Naive thymus-derived CD4-positive, alpha-beta T cell (primary cell): ENCODE data around the gene WNT5A. TPM values are rescaled to one million over a fixed set of nuclear protein-coding genes. Genes with fewer than 3 reads are reported as not detected.

Source experiments
- ATAC-seq: fragments of 150-1000 bp; cut with Tn5 transposase; 2 replicates; pipeline ENCODE4 v1.10.0; 2021; ENCODE audit warnings: mild to moderate bottlenecking, moderate library complexity
- CTCF ChIA-PET: fragments of 350-600 bp; sonication (Branson Sonifier 250); formaldehyde crosslinking; loops from one replicate; lab custom pipeline; 2021; ENCODE audit warnings: antibody characterized with exemption; lab: Charles Lee
- POLR2A ChIA-PET: fragments of 350-600 bp; sonication (Branson Sonifier 250); formaldehyde crosslinking; loops from one replicate; lab custom pipeline; 2021; ENCODE audit warnings: antibody characterized with exemption, inconsistent platforms; lab: Charles Lee
- DNase-seq, 9 donors: peaks; one replicate each; pipeline versions ENCODE4 v3.0.0 to v3.0.0-alpha.2; 2020 to 2022; ENCODE audit warnings: mixed read lengths in 1 of 9
- H3K27ac ChIP-seq: one replicate; pipeline ENCODE4 v1.7.0; 2013; ENCODE audit warnings: mild to moderate bottlenecking, low read depth, low read length, moderate library complexity
- H3K27me3 ChIP-seq, 2 donors: one replicate each; pipeline ENCODE4 v1.7.0; 2013; ENCODE audit warnings: low read length in 2 of 2, mild to moderate bottlenecking in 2 of 2, moderate library complexity in 2 of 2; ENCODE audit not compliant: control insufficient read depth in 2 of 2, insufficient read depth in 2 of 2
- H3K36me3 ChIP-seq, 3 experiments: 1 replicate in 2 of 3; 2 replicates in 1 of 3; pipeline ENCODE4 v1.7.0; 2013; ENCODE audit warnings: low read length in 3 of 3, mild to moderate bottlenecking in 3 of 3, moderate library complexity in 1 of 3; ENCODE audit not compliant: insufficient read depth in 3 of 3, control insufficient read depth in 2 of 3
- H3K4me1 ChIP-seq, 2 donors: one replicate each; pipeline ENCODE4 v1.7.0; 2013; ENCODE audit warnings: low read length in 2 of 2, mild to moderate bottlenecking in 2 of 2, moderate library complexity in 1 of 2; ENCODE audit not compliant: control insufficient read depth in 2 of 2, insufficient read depth in 2 of 2
- H3K4me3 ChIP-seq: 2 replicates; pipeline ENCODE4 v1.7.0; 2013; ENCODE audit warnings: mild to moderate bottlenecking, low read length
- H3K9me3 ChIP-seq, 3 experiments: 1 replicate in 2 of 3; 2 replicates in 1 of 3; pipeline ENCODE4 v1.7.0; 2013; ENCODE audit warnings: low read length in 3 of 3; ENCODE audit not compliant: control insufficient read depth in 2 of 3
- H3K27ac Mint-ChIP-seq, 9 donors: one replicate each; pipeline ENCODE4 v1.8.0; 2020 to 2022; ENCODE audit warnings: mixed read lengths in 9 of 9, mild to moderate bottlenecking in 8 of 9, moderate library complexity in 5 of 9, inconsistent platforms in 2 of 9
- H3K27me3 Mint-ChIP-seq, 5 donors: one replicate each; pipeline ENCODE4 v1.8.0; 2021 to 2022; ENCODE audit warnings: mixed read lengths in 5 of 5, mild to moderate bottlenecking in 1 of 5
- H3K36me3 Mint-ChIP-seq, 5 donors: one replicate each; pipeline ENCODE4 v1.8.0; 2020 to 2022; ENCODE audit warnings: mixed read lengths in 5 of 5, mild to moderate bottlenecking in 3 of 5, inconsistent platforms in 1 of 5
- H3K4me1 Mint-ChIP-seq, 7 donors: one replicate each; pipeline ENCODE4 v1.8.0; 2020 to 2022; ENCODE audit warnings: mixed read lengths in 7 of 7, mild to moderate bottlenecking in 3 of 7, inconsistent platforms in 1 of 7
- H3K4me3 Mint-ChIP-seq, 10 donors: one replicate each; pipeline ENCODE4 v1.8.0; 2020 to 2022; ENCODE audit warnings: mild to moderate bottlenecking in 10 of 10, mixed read lengths in 10 of 10, moderate library complexity in 6 of 10, inconsistent platforms in 2 of 10
- H3K9me3 Mint-ChIP-seq, 11 donors: one replicate each; pipeline ENCODE4 v1.8.0; 2020 to 2022; ENCODE audit warnings: mixed read lengths in 11 of 11, mild to moderate bottlenecking in 4 of 11, inconsistent platforms in 1 of 11, moderate library complexity in 1 of 11
- intact Hi-C, 2 donors: fragments of 100-400 bp; cut with micrococcal nuclease; formaldehyde crosslinking; loops; one replicate each; pipeline ENCODE4 v1.15.1; 2023
- polyA plus RNA-seq, 2 donors: library from polyadenylated mRNA; unstranded; fragments of 300-500 nt; fragmentation: Illumina TruSeq; gene quantifications; one replicate each; pipeline ENCODE4 v1.2.3, GENCODE V29; 2021
- total RNA-seq, 6 experiments: library from RNA in 5 of 6; stranded (reverse) in 5 of 6; gene quantifications; 1 replicate in 5 of 6; 2 replicates in 1 of 6; pipeline ENCODE4 v1.2.3 and lab custom pipeline; 2021 to 2026

The WNT5A gene
- total and polyA plus RNA-seq, 7 experiments from 2014 or later: 0.36 TPM; not detected in 6

GRCh38 chr3:55497250-55497649 is 10.1 kb upstream of the WNT5A start:
- no peak overlapping the region for H3K4me3 Mint-ChIP-seq
- H3K36me3 Mint-ChIP-seq: no peaks in the 10 kb centered on the region
- Histone ChIP-seq H3K4me1 (no peaks in the 10 kb centered on the region), H3K36me3 (no peaks in the 10 kb centered on the region), H3K27me3 (no peaks in the 10 kb centered on the region), H3K4me3 (no peak overlapping the region), H3K27ac (no peak overlapping the region), H3K9me3 (no peaks in the 10 kb centered on the region)
- H3K27ac Mint-ChIP-seq: no peak overlapping the region
- H3K9me3 Mint-ChIP-seq: peaks cover 0 to 4% (median 0%) of the 10 kb centered on the region in 11 donors
- intact Hi-C loops: no loop called here
- CTCF ChIA-PET: no interaction called here
- H3K27me3 Mint-ChIP-seq: peaks cover 3 to 14% (median 8%) of the 10 kb centered on the region in 5 donors
- no peaks in the 10 kb centered on the region for H3K4me1 Mint-ChIP-seq
- DNase-seq (no peak), ATAC-seq (no peak)
- POLR2A ChIA-PET: no interaction called here

DNA sequence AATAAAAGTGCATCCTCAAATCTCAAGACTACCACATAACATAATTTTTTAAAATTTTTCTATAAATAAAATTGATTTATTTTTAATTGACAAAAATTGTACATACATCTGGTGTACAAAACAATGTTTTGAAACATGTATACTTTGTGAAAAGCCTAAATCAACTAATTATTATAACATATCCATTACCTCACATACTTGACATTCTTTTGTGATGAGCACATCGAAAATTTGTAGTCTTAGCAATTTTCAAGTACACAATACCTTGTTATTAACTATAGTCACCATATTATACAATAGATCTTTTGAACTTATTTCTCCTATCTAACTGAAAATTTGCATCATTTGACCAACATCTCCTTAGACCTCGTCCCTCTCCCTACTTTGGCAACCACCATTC is 7.9 kb upstream of the WNT5A start:
- ATAC-seq: no peak

GRCh38 chr3:55492976-55493375 is 5.9 kb upstream of the WNT5A start:
- Histone ChIP-seq H3K27me3 (no peaks in the 10 kb centered on the region), H3K4me1 (no peaks in the 10 kb centered on the region), H3K36me3 (no peaks in the 10 kb centered on the region), H3K9me3 (no peaks in the 10 kb centered on the region), H3K4me3 (no peak overlapping the region), H3K27ac (no peak overlapping the region)
- ChIA-PET CTCF (interaction anchor here (0.6 kb wide), 1 partner anchor 561 kb away, joined by 3 read pairs; no protein-coding TSS in a partner anchor), POLR2A (no interaction called here)
- Mint-ChIP-seq H3K36me3 (no peaks in the 10 kb centered on the region), H3K27ac (no peak overlapping the region), H3K4me1 (peaks cover 0 to 12% (median 7%) of the 10 kb centered on the region in 7 donors), H3K27me3 (peaks cover 29 to 42% (median 39%) of the 10 kb centered on the region in 5 donors), H3K4me3 (no peak overlapping the region), H3K9me3 (peaks cover 0 to 6% (median 0%) of the 10 kb centered on the region in 11 donors)
- DNase-seq: no peak
- ATAC-seq: no peak
- intact Hi-C loops: no loop called here

More for the DNA sequence above, 7.9 kb upstream of the WNT5A start:
- Mint-ChIP-seq H3K27ac (no peak overlapping the region), H3K4me1 (no peaks in the 10 kb centered on the region), H3K9me3 (peaks cover 0 to 6% (median 0%) of the 10 kb centered on the region in 11 donors), H3K27me3 (peaks cover 15 to 24% (median 21%) of the 10 kb centered on the region in 5 donors), H3K4me3 (no peak overlapping the region), H3K36me3 (no peaks in the 10 kb centered on the region)
- CTCF ChIA-PET: no interaction called here
- no peak for DNase-seq
- Histone ChIP-seq H3K36me3 (no peaks in the 10 kb centered on the region), H3K27me3 (no peaks in the 10 kb centered on the region), H3K9me3 (no peaks in the 10 kb centered on the region), H3K27ac (no peak overlapping the region), H3K4me1 (no peaks in the 10 kb centered on the region), H3K4me3 (no peak overlapping the region)
- intact Hi-C loops: no loop called here
- POLR2A ChIA-PET: no interaction called here

DNA sequence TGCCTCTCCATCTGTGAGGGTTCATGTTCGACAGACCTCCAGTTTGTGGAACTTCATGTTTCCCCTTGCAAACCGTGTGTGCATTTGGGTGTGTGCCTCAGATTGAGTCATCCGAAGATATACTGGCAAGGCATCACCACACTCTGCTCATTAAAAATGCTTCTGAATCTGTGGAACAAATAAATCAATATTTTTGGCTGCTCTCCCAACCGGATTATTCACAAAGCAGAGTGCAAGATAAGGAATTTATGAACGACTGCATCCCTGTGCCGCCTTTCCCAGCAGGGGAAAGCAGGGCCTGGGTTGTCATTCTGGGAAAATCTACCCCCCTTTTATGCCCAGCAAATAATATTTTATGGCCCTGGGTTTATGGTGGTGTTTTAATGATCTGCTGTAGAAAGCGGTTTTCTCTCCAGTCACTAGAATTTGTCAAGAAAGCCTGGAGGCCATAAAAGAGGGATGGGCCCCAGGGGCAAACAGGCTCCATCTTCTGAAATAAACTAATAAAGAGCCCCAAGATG is 4.2 kb upstream of the WNT5A start:
- Histone ChIP-seq H3K4me3 (no peak overlapping the region), H3K36me3 (no peaks in the 10 kb centered on the region), H3K9me3 (no peaks in the 10 kb centered on the region), H3K27me3 (no peaks in the 10 kb centered on the region), H3K27ac (no peak overlapping the region), H3K4me1 (no peaks in the 10 kb centered on the region)
- intact Hi-C loops: no loop called here
- Mint-ChIP-seq H3K4me3 (no peak overlapping the region), H3K36me3 (no peaks in the 10 kb centered on the region), H3K27ac (no peak overlapping the region), H3K9me3 (peaks cover 0 to 10% (median 0%) of the 10 kb centered on the region in 11 donors), H3K4me1 (peaks cover 0 to 24% (median 13%) of the 10 kb centered on the region in 7 donors), H3K27me3 (peaks cover 34 to 54% (median 52%) of the 10 kb centered on the region in 5 donors)
- ATAC-seq (no peak), DNase-seq (no peak)
- ChIA-PET POLR2A (no interaction called here), CTCF (no interaction called here)

GRCh38 chr3:55490276-55490913 is 3.3 kb upstream of the WNT5A start:
- peaks cover 0 to 10% (median 0%) of the 10 kb centered on the region in 11 donors for H3K9me3 Mint-ChIP-seq
- H3K4me1 Mint-ChIP-seq: peaks cover 0 to 32% (median 17%) of the 10 kb centered on the region in 7 donors
- Histone ChIP-seq H3K27me3 (no peaks in the 10 kb centered on the region), H3K4me1 (no peaks in the 10 kb centered on the region), H3K4me3 (no peak overlapping the region), H3K36me3 (no peaks in the 10 kb centered on the region), H3K9me3 (no peaks in the 10 kb centered on the region), H3K27ac (no peak overlapping the region)
- no peak for ATAC-seq
- no peak for DNase-seq
- H3K27ac Mint-ChIP-seq: no peak overlapping the region
- intact Hi-C loops: no loop called here
- peak overlapping the region in 1 of 10 donors; percentile 43 for H3K4me3 Mint-ChIP-seq
- peaks cover 0 to 4% (median 0%) of the 10 kb centered on the region in 5 donors for H3K36me3 Mint-ChIP-seq
- H3K27me3 Mint-ChIP-seq: peaks cover 41 to 61% (median 60%) of the 10 kb centered on the region in 5 donors
- ChIA-PET CTCF (no interaction called here), POLR2A (no interaction called here)

DNA sequence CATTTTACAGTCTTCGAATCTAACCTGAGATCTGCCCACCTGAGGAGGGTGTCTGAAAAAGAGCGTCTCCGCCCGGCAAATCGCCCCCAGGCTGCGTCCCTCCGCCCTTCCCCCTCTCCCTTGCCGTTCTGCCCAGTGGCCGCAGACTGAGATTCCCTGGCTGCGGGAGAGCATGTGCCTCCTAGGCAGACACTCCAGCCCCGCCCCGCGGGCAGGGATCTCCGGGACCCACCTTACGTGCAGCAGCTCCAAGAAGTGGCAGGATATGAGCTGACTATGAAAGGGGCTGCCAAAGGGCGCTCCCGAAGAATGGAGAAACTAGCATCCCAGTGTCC is 2.7 kb upstream of the WNT5A start:
- Histone ChIP-seq H3K27me3 (no peaks in the 10 kb centered on the region), H3K4me1 (no peaks in the 10 kb centered on the region), H3K36me3 (no peaks in the 10 kb centered on the region), H3K4me3 (no peak overlapping the region), H3K27ac (no peak overlapping the region), H3K9me3 (no peaks in the 10 kb centered on the region)
- CTCF ChIA-PET: no interaction called here
- H3K27ac Mint-ChIP-seq: peak overlapping the region in 1 of 9 donors; percentile 5
- ATAC-seq: no peak
- H3K9me3 Mint-ChIP-seq: peaks cover 0 to 8% (median 0%) of the 10 kb centered on the region in 11 donors
- H3K4me1 Mint-ChIP-seq: peaks cover 0 to 34% (median 20%) of the 10 kb centered on the region in 7 donors
- peaks cover 0 to 5% (median 0%) of the 10 kb centered on the region in 5 donors for H3K36me3 Mint-ChIP-seq
- no peak for DNase-seq
- peaks cover 44 to 68% (median 63%) of the 10 kb centered on the region in 5 donors for H3K27me3 Mint-ChIP-seq
- POLR2A ChIA-PET: no interaction called here
- intact Hi-C loops: loop anchor here in 1 of 2 donors (5.0 kb wide), 1 partner anchor 813 kb away; no protein-coding TSS in a partner anchor
- peak overlapping the region in 5 of 10 donors; percentile 7 to 64 (median 45) for H3K4me3 Mint-ChIP-seq
